Heart right ventricle (tissue), 16 donors: ENCODE results near the gene CSAG3. TPM values are rescaled to one million over a fixed set of nuclear protein-coding genes. Genes with fewer than 3 reads are reported as not detected.
"Not testable (repeated sequence)": the region's sequence is repeated elsewhere in the genome, so short reads cannot be mapped to it uniquely, and the experiment has no call there.

Experiments used
- ATAC-seq, 8 donors: fragments of 200-7000 bp; cut with Tn5 transposase; one replicate each; pipeline ENCODE4 v1.9.1; 2020; ENCODE audit warnings: mild to moderate bottlenecking in 8 of 8, moderate library complexity in 8 of 8, moderate number of reproducible peaks in 1 of 8
- DNase-seq, 2 donors: peaks; one replicate each; pipeline ENCODE4 v3.0.0-alpha.2; 2020
- H3K27ac ChIP-seq, 10 donors: fragments of 200-600 bp; sonication (generic) in 2 of 10; one replicate each; pipeline versions ENCODE4 v1.5.0 to v1.8.0; 2020 to 2022; ENCODE audit warnings: mild to moderate bottlenecking in 3 of 10
- H3K27me3 ChIP-seq, 7 donors: fragments of 200-600 bp; one replicate each; pipeline ENCODE4 v1.8.0; 2021 to 2022; ENCODE audit warnings: mild to moderate bottlenecking in 2 of 7
- H3K36me3 ChIP-seq, 9 donors: fragments of 200-600 bp; sonication (generic) in 1 of 9; one replicate each; pipeline versions ENCODE4 v1.5.0 to v1.8.0; 2020 to 2022; ENCODE audit warnings: mild to moderate bottlenecking in 2 of 9
- H3K4me1 ChIP-seq, 9 donors: fragments of 200-600 bp; sonication (generic) in 1 of 9; one replicate each; pipeline versions ENCODE4 v1.5.0 to v1.8.0; 2020 to 2022; ENCODE audit warnings: mild to moderate bottlenecking in 4 of 9
- H3K4me3 ChIP-seq, 10 donors: fragments of 200-600 bp; sonication (generic) in 2 of 10; one replicate each; pipeline versions ENCODE4 v1.5.0 to v1.8.0; 2020 to 2022; ENCODE audit warnings: mild to moderate bottlenecking in 7 of 10, moderate library complexity in 2 of 10
- H3K9me3 ChIP-seq, 11 donors: fragments of 200-600 bp in 10 of 11; sonication (generic) in 2 of 11; one replicate each; pipeline versions ENCODE4 v1.5.0 to v1.8.0; 2013 to 2022; ENCODE audit warnings: mild to moderate bottlenecking in 2 of 11, control low read depth in 1 of 11, moderate library complexity in 1 of 11
- WGBS, 2 donors: extraction: QIAGEN DNeasy Blood & Tissue Kit; methylation state at CpG; one replicate each; pipeline ENCODE4 v1.1.7; 2013; ENCODE audit warnings: inconsistent platforms in 1 of 2; 5-methylcytosine and 5-hydroxymethylcytosine counted together
- intact Hi-C, 10 donors: fragments of 100-400 bp; cut with DNase I; formaldehyde crosslinking; loops; one replicate each; pipeline versions ENCODE4 v1.11.1 to v1.14.2; 2022
- polyA plus RNA-seq, 2 donors: library from polyadenylated mRNA; stranded (reverse); fragments of 200-250 nt; gene quantifications; one replicate each; pipeline ENCODE4 v1.2.3, GENCODE V29; 2013
- total RNA-seq, 10 donors: library from RNA; stranded (reverse); fragmentation: NEBNext Ultra II Directional in 3 of 10; extraction: Animal tissue kit (Norgen Biotek cat#: 25700) in 3 of 10; gene quantifications; one replicate each; pipeline versions ENCODE4 v1.2.1 to v1.2.4, GENCODE V29; 2021 to 2023
- TF ChIP-seq, protein P1 (sequence below), 9 donors: fragments of 200-600 bp; sonication (generic) in 2 of 9; IDR thresholded peaks; one replicate each; pipeline versions ENCODE4 v1.5.0 to v1.8.0; 2021 to 2022; ENCODE audit warnings: antibody characterized with exemption in 9 of 9, mild to moderate bottlenecking in 5 of 9, moderate library complexity in 1 of 9
- donor health status: Arrhythmogenic right ventricular cardiomyopathy.
- donor health status: ischemic (EF 13 %, LVEDD 7.1; RV severe dilation, severe dysfunction).
- donor health status: healthy with polysubstance abuse.
- donor health status: DM: no; HTN: yes; CAD: no.
- donor health status: DM: no; HTN: no; CAD: no.
- donor health status: ischemic (EF 25% LVEDD 6.9; RV normal size, moderate dysfunction).
- donor health status: ischemic (EF 25% LVEDD 5.7; RV mildly dilated, moderate dysfunction).
- donor health status: healthy.
- donor health status: DM: yes; HTN: yes; CAD: no.
- donor health status: Ischemic cardiomyopathy.
- donor health status: ischemic (EF 35%, LVEDD 5.7; RV mildly dilated, moderate dysfunction).
- donor health status: nonischemic (EF 11% LVEDD 7.7; RV severe dilation, severe dysfunction).
- donor health status: DM: yes; HTN: yes; CAD: no.
- donor health status: PGD.
- donor health status: ischemic (EF 29% LVEDD 5.4; RV normal size, mild dysfunction).
- donor health status: nonischemic (EF 23%, LVEDD 6.1; RV moderate dilation, normal function).

Gene CSAG3
- total and polyA plus RNA-seq, 12 donors: not detected

GRCh38 chrX:152766562-152766961, 7.5 kb downstream of the CSAG3 start:
- H3K9me3 ChIP-seq, H3K4me1 ChIP-seq, DNase-seq, intact Hi-C loops, H3K4me3 ChIP-seq, H3K36me3 ChIP-seq, H3K27me3 ChIP-seq, H3K27ac ChIP-seq, ATAC-seq: not testable (repeated sequence)
- WGBS, 2 donors: 77 to 81% methylated on average over 9 of the region's 9 CpGs

DNA sequence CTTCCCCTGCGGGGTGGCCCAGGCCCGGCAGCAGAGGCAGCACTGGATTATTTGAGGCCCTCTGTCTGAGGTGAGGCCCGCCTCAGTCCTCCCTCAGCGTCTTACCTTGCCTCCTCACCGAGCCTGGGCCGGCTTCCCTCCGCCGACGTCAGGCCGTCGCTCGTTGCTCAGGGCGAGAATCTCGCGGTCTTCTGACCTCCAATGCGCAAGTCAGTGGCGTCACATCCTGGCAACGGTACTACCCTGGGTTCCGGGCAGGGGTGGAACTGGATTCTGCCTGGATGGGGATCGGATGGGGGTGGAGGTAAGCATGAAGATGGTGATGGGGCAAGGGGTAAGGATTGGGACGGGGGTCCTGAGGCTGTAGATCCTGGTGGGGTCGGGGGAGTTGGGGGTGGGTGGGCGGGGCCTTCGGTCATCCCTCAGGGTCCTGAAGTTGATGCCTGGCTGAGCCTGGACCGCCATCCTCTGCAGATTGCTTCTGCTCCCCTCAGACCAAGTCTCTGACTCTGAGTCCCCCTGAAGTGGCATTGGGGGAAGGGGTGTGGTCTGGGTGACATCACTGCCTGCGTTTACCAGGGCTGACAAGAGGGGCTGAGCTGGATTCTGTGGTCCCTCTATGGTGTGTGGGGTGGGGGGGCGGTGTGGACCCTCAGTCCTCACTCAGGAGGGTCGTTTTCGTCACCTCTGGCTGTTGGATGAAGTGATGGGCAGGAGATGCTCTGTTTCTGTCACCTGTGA, 10.7 kb downstream of the CSAG3 start, which contains the start of gene MAGEA6:
Gene MAGEA6, minus strand, starts transcription at position 141 of the 741 bp plus-strand sequence. CDS start 2,039 bp downstream, outside the sequence.
- H3K4me3 ChIP-seq, H3K4me1 ChIP-seq, H3K27me3 ChIP-seq, H3K9me3 ChIP-seq, H3K27ac ChIP-seq, DNase-seq, H3K36me3 ChIP-seq, intact Hi-C loops, ATAC-seq: not testable (repeated sequence)
- WGBS, 2 donors: 81% methylated on average over 2 of the region's 29 CpGs; no CpG with 5 or more reads in 1 of the 2 donors

DNA sequence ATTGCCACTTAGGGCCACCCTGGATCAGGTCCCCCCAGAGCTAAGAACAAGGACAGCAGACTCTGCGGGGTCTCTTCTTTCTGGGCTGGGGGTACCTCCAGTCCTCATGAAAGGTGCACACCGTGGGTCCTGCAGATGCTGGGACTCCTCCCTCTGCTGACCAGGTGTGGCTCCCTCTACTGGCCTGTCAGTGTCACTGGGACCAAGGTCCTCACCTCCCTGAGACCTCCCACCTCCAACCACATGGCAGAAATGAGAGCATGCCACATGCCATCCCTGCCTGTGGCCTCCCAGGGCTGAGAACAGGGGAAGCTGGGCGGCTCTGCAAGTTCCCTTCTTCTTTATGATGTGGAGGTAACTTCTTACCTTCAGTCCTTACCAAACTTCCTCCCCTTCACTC, 28.0 kb downstream of the CSAG3 start:
- DNase-seq, intact Hi-C loops, H3K4me1 ChIP-seq, H3K27me3 ChIP-seq, H3K36me3 ChIP-seq, ATAC-seq, H3K27ac ChIP-seq, H3K4me3 ChIP-seq, H3K9me3 ChIP-seq: not testable (repeated sequence)
- no CpG with 5 or more reads among the region's 3 CpGs for WGBS, 2 donors

DNA sequence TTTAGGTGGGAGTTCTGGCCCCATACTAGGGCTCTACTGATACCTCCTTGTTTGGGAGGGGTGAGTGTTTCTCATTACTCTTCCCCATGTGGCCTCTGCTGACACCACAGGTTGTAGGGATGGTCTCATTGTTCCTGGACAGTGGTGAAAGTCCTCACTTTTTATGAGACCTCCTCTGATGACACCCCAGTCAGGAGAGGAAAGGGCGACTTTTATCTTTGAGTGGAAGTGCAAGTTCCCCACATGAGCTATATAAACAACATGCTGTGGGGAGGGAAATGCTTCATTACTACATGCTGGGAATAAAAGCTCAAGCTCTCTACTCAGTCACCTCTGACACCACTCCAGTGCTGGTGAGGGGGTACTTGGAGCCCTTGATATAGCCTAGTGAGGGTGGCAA, 39.9 kb downstream of the CSAG3 start:
- ATAC-seq (no peak), DNase-seq (no peak)
- H3K9me3 ChIP-seq: no peaks in the 10 kb centered on the region
- TF ChIP-seq, protein P1, sequence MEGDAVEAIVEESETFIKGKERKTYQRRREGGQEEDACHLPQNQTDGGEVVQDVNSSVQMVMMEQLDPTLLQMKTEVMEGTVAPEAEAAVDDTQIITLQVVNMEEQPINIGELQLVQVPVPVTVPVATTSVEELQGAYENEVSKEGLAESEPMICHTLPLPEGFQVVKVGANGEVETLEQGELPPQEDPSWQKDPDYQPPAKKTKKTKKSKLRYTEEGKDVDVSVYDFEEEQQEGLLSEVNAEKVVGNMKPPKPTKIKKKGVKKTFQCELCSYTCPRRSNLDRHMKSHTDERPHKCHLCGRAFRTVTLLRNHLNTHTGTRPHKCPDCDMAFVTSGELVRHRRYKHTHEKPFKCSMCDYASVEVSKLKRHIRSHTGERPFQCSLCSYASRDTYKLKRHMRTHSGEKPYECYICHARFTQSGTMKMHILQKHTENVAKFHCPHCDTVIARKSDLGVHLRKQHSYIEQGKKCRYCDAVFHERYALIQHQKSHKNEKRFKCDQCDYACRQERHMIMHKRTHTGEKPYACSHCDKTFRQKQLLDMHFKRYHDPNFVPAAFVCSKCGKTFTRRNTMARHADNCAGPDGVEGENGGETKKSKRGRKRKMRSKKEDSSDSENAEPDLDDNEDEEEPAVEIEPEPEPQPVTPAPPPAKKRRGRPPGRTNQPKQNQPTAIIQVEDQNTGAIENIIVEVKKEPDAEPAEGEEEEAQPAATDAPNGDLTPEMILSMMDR (IDR thresholded peaks at IDR 0.05): no peak
- no peaks in the 10 kb centered on the region for H3K4me1 ChIP-seq
- H3K36me3 ChIP-seq: no peaks in the 10 kb centered on the region
- 69 to 70% methylated on average over 1 of the region's 1 CpG for WGBS, 2 donors
- intact Hi-C loops: no loop called here
- no peak overlapping the region for H3K4me3 ChIP-seq
- no peak overlapping the region for H3K27ac ChIP-seq
- H3K27me3 ChIP-seq: peaks cover 0 to 33% (median 0%) of the 10 kb centered on the region in 7 donors

GRCh38 chrX:152806035-152806434, 47.0 kb downstream of the CSAG3 start:
- WGBS, 2 donors: 68 to 78% methylated on average over 4 of the region's 4 CpGs
- Histone ChIP-seq H3K27me3 (peaks cover 0 to 55% (median 0%) of the 10 kb centered on the region in 7 donors), H3K9me3 (no peaks in the 10 kb centered on the region), H3K4me1 (no peaks in the 10 kb centered on the region), H3K36me3 (no peaks in the 10 kb centered on the region), H3K4me3 (no peak overlapping the region), H3K27ac (no peak overlapping the region)
- TF ChIP-seq, protein P1 (IDR thresholded peaks at IDR 0.05): no peak
- DNase-seq (no peak), ATAC-seq (no peak)
- intact Hi-C loops: no loop called here

Other genes starting within 250 kb of the CSAG3 start
- under 1 TPM in 3 of 10 donors, not detected in 7; 0.05 to 0.11 (median 0.06) TPM for gene GABRQ, start 121.3 kb upstream of the CSAG3 start, total RNA-seq
- not detected for gene GABRQ, start 121.3 kb upstream of the CSAG3 start, polyA plus RNA-seq
- not detected for gene MAGEA3, start 60.4 kb upstream of the CSAG3 start, total RNA-seq
- not detected for gene MAGEA3, start 60.4 kb upstream of the CSAG3 start, polyA plus RNA-seq
- gene CSAG2, start 49.9 kb upstream of the CSAG3 start, total RNA-seq: not detected
- gene CSAG2, start 49.9 kb upstream of the CSAG3 start, polyA plus RNA-seq: not detected
- not detected for gene MAGEA2B, start 44.6 kb upstream of the CSAG3 start, total RNA-seq
- not detected for gene MAGEA2B, start 44.6 kb upstream of the CSAG3 start, polyA plus RNA-seq
- not detected for gene CSAG1, start 25.5 kb upstream of the CSAG3 start, total RNA-seq
- gene CSAG1, start 25.5 kb upstream of the CSAG3 start, polyA plus RNA-seq: not detected
- gene MAGEA12, start 25.5 kb upstream of the CSAG3 start, total RNA-seq: not detected
- gene MAGEA12, start 25.5 kb upstream of the CSAG3 start, polyA plus RNA-seq: not detected
- gene MAGEA2, start 5.4 kb upstream of the CSAG3 start, total RNA-seq: not detected
- gene MAGEA2, start 5.4 kb upstream of the CSAG3 start, polyA plus RNA-seq: not detected
- gene MAGEA6, start 10.5 kb downstream of the CSAG3 start, total RNA-seq: not detected
- not detected for gene MAGEA6, start 10.5 kb downstream of the CSAG3 start, polyA plus RNA-seq
- gene CETN2, start 71.5 kb downstream of the CSAG3 start, total RNA-seq: 10 to 100 TPM; 22.9 to 33.5 (median 25.0) TPM
- 10 to 100 TPM; 25.5 to 35.7 TPM for gene CETN2, start 71.5 kb downstream of the CSAG3 start, polyA plus RNA-seq
- 10 to 100 TPM; 12.4 to 32.2 (median 16.1) TPM for gene NSDHL, start 71.8 kb downstream of the CSAG3 start, total RNA-seq
- 10 to 100 TPM in 1 of 2 donors, 1 to 10 TPM in 1; 8.6 to 41.4 TPM for gene NSDHL, start 71.8 kb downstream of the CSAG3 start, polyA plus RNA-seq
- 1 to 10 TPM; 1.2 to 4.5 (median 1.5) TPM for gene ZNF185, start 138.8 kb downstream of the CSAG3 start, total RNA-seq
- under 1 TPM; 0.51 to 0.62 TPM for gene ZNF185, start 138.8 kb downstream of the CSAG3 start, polyA plus RNA-seq
- not detected for gene PNMA5, start 234.9 kb downstream of the CSAG3 start, total RNA-seq
- not detected for gene PNMA5, start 234.9 kb downstream of the CSAG3 start, polyA plus RNA-seq